ENCODE results near the gene CSF1R.

GRCh38 chr5:150067405-150067960 lies 18.9 kb downstream of the CSF1R start:
- TF ChIP-seq, protein P1, sequence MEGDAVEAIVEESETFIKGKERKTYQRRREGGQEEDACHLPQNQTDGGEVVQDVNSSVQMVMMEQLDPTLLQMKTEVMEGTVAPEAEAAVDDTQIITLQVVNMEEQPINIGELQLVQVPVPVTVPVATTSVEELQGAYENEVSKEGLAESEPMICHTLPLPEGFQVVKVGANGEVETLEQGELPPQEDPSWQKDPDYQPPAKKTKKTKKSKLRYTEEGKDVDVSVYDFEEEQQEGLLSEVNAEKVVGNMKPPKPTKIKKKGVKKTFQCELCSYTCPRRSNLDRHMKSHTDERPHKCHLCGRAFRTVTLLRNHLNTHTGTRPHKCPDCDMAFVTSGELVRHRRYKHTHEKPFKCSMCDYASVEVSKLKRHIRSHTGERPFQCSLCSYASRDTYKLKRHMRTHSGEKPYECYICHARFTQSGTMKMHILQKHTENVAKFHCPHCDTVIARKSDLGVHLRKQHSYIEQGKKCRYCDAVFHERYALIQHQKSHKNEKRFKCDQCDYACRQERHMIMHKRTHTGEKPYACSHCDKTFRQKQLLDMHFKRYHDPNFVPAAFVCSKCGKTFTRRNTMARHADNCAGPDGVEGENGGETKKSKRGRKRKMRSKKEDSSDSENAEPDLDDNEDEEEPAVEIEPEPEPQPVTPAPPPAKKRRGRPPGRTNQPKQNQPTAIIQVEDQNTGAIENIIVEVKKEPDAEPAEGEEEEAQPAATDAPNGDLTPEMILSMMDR (IDR thresholded peaks at IDR 0.05) = no peak
- TF ChIP-seq, protein P2, sequence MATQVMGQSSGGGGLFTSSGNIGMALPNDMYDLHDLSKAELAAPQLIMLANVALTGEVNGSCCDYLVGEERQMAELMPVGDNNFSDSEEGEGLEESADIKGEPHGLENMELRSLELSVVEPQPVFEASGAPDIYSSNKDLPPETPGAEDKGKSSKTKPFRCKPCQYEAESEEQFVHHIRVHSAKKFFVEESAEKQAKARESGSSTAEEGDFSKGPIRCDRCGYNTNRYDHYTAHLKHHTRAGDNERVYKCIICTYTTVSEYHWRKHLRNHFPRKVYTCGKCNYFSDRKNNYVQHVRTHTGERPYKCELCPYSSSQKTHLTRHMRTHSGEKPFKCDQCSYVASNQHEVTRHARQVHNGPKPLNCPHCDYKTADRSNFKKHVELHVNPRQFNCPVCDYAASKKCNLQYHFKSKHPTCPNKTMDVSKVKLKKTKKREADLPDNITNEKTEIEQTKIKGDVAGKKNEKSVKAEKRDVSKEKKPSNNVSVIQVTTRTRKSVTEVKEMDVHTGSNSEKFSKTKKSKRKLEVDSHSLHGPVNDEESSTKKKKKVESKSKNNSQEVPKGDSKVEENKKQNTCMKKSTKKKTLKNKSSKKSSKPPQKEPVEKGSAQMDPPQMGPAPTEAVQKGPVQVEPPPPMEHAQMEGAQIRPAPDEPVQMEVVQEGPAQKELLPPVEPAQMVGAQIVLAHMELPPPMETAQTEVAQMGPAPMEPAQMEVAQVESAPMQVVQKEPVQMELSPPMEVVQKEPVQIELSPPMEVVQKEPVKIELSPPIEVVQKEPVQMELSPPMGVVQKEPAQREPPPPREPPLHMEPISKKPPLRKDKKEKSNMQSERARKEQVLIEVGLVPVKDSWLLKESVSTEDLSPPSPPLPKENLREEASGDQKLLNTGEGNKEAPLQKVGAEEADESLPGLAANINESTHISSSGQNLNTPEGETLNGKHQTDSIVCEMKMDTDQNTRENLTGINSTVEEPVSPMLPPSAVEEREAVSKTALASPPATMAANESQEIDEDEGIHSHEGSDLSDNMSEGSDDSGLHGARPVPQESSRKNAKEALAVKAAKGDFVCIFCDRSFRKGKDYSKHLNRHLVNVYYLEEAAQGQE (IDR thresholded peaks at IDR 0.05) = no peak
- TF ChIP-seq EHMT2 (IDR thresholded peaks at IDR 0.05; ENCODE audit: low read depth) (no peak), JUN (IDR thresholded peaks at IDR 0.05) (no peak)

Data from A549 (cell line).